Glomerular endothelial cell (primary cell): Measurements from ENCODE around the gene KRT31. TPM values are rescaled to one million over a fixed set of nuclear protein-coding genes. Genes with fewer than 3 reads are reported as not detected.
A peak's percentile ranks its signal among the peaks of the same experiment; 100 is the strongest.
"Not testable (repeated sequence)": the region's sequence is repeated elsewhere in the genome, so short reads cannot be mapped to it uniquely, and the experiment has no call there.

Source experiments
- DNase-seq: peaks from one replicate; pipeline ENCODE4 v3.0.0-alpha.2; 2011; ENCODE audit warnings: low read depth, low spot score; ENCODE audit errors: extremely low read depth
- total RNA-seq: library from RNA; depleted of rRNA; stranded (reverse); fragments of >200 nt; gene quantifications from 2 replicates; pipeline ENCODE4 v1.2.3, GENCODE V29; 2015

Gene KRT31
- total RNA-seq, 1 donor from 2014 or later, result not detected

DNA sequence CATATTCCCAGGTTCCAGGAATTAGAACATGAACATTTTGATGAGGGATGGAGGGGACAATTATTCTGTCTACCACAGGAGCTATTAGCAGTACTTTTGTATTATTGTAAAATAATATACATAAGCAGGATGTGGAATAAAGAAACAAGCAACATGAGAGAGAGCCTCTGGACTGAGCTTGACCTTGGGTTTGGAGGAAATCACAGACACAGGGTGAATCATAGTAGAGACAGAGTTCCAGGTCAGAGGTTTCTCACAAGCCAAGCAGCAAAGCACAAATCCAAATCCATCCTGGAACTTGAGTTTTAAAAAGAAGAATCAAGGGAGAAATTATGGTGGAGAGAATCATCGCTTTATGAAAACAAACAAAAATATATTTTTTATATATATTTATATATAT, 5.1 kb downstream of the KRT31 start:
- DNase-seq, result no peak

DNA sequence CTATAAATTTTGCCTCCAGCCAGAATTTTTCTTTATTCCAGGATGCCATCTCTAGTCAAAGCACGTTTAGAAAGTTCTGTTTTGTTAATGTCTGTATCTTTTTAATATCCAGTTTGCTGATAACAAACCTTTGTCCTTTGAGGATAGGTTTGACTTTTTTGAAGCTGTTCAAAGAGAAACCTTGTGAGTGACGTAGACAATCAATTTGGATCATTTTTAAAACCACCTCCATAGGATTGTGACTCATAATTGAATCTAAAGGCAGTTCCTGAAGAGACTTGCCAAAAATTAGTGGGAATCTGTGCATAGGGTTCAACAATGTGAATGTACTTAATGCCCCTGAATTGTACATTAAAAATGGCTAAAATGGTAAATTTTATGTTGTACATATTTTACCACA, 5.9 kb downstream of the KRT31 start:
- no peak for DNase-seq

DNA sequence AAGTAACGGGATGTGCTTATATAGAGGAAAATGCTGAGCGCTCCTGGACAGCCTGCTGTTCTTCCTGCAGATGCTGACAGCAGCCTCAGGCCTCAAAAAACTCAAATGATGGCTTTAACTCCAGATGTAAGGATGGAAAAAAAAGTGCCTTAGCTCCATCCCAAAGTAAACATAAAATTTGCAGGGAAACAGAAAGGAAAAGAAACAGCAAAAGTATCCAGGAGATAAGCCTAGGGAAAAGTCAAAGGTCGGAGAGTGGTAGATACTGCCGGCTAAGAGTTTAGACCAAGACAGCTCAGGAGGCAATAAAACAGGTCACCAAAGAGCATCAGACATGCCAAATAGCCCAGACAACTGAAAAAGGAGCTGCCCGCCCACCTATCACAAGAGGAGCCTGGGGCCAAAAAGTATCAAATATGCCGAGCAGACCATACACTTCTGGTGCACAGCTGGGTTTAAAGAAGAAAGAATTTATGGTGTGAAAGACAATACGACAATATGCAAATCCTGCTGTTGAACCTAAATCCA, 6.9 kb downstream of the KRT31 start:
- no peak for DNase-seq

DNA sequence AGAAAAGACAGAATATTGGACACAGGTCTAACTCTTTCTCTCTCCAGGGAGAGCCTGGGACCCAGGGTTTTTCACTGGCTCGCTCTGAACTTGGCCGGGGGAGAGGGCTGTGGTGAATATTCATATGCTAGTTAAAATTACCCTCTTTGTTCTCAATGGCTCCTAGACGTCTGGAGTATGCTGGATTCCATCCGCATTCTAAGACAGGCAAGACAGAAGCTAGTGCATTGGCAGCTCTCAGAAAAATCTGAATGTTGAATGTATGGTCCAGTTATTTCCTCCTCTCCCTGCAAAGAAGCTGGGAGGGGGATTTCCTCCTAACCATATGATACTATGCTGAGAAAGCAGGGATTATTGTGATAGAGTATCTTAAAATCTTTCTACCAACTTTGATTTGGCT, 9.7 kb downstream of the KRT31 start:
- no peak for DNase-seq

DNA sequence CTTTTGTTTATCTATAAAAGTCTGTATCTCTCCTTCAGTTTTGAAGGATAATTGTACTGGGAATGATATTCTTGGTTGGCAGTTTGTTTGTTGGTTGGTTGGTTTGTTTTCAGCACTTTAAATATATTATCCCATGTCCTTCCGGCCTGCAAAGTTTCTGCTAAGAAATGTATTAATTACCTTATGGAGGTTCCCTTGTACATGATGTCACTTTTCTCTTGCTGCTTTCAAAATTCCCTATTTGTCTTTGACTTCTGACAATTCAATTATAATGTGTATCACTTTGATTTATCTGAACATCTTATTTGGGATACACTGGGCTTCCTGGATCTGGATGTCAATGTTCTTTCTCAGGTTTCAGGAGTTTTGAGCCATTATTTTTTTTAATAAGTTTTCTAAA, 11.2 kb downstream of the KRT31 start:
- DNase-seq, result no peak

DNA sequence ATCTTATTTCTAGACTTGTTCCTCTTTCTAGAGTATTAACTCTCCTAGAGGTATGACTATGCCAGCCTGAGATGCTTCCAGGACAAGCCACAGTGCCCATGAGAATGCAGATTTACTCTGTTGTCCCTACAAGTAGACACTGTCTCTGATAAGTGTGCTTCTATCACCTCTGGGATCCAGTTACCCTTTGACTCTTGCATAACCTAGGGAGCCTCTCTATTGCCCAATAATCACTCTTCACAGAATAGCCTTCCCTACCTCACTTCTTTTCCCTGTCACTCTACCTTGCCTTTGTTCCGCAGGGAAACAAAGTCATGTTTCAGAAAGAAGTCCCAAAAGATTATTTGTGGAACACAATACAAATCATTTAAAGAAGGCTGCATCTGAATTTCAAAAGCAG, 13.7 kb downstream of the KRT31 start:
- no peak for DNase-seq

DNA sequence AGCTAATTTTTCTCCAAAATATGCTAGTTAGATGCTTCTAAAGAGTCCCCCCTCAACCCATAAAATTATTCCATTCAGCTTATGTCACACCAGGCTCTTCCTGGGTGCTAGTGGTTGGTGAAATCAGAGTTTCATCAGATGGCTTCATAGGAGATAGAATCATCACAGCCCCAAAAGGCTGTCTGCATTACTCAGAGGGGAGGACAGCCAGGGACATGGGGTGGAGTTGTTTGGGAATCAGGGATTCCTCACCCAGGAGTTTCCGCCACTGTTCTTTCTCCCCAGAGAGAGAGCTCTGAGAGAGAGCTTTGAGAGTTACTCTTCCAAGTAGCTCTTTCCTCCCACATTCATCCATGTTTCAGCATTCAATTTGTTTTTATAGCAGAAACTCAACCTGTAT, 15.0 kb downstream of the KRT31 start:
- no peak for DNase-seq

DNA sequence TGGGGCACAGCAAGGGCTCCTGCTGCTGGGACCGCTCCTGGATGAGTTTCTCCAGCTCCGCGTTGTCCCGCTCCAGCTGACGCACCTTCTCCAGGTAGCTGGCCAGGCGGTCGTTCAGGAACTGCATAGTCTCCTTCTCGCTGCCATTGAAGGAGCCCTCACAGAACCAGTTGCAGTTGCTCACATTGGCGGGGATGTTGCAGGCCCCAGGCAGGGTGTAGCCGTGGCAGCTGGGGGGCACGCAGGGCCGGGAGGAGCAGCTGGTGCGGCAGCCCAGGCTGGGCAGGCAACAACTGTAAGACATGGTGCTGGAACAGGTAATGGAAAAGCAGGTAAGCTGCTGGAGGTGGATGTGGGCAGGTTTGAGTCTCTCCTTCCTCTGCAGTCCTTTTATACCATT, 15.5 kb downstream of the KRT31 start, which contains the start of gene KRT34:
KRT34 (minus strand) TSS at position 364 of the 400 bp plus-strand sequence; CDS start at position 304, 60 bp downstream.
- DNase-seq, result not testable (repeated sequence)

DNA sequence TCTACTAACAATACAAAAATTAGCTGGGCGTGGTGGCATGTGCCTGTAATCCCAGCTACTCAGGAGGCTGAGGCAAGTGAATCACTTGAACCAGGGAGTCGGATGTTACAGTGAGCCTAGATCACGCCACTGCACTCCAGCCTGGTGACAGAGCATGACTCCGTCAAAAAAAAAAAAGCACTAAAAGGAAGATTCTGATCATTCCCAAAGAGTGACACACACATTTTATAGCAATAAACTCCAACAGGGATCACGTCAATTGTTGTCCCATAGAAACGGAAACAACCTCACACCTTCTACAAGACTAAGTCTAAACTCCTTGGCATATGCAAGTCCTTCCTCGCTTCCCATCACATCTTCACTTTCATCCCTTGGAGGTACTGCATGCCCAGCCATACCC, 17.3 kb downstream of the KRT31 start:
- not testable (repeated sequence) for DNase-seq

DNA sequence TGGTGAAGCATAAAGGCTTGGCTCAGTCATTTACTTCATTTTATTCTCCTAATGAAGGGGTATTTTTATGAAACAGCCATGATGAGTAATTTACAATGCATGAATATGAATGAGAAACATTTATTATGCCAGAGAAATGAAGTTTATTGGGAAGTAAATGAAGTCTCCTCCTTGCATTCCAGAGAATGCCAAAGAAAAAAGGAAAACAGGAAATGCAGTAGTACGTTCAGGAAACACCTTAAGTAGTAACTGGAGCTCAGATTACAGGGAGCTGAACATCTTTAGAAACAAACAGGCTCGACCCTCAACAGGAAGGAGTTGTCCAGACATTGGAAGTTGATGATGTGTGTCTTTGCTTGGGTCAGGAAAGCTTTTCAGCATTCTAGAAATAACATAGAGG, 19.9 kb downstream of the KRT31 start:
- peak; percentile 12 for DNase-seq

DNA sequence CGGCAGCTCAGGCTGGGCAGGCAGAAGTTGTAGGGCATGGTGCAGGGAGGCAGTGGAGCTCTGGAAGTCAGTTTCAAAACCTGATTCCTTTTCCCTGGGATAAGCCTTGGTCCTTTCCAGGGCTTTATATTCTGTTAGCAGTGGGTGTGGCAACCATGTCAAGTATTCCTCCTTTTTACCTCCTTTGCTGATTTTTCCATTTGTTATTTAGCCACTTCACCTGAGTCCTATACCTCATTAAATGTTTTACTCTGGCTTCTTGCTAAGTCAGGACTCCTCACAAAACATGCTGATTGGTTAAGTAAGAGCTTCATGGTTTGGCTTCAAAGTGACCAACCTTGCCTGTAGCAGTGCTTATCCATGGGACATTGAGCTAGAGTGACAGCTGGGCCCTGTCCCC, 27.7 kb downstream of the KRT31 start, which contains the start of gene KRT33B:
KRT33B (minus strand) TSS at position 101 of the 400 bp plus-strand sequence; CDS start at position 38, 63 bp downstream.
- no peak for DNase-seq

DNA sequence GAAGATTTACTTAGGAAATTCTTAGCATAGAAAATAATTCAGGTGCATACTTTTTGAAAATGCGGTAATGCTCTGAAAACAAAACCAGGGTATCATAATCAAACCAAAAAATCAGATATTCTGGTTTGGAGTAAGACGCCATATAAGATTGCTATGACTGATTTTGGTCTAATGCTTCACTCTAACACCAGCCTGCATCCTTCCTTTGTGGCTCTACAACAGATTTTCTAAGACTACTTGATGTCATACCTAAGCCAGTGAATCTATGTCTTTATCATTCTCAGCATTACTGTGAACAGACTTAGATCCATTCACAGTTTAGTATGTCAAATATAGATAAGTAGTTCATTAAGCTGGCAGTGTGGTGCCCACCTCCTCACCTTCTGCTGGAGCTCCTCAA, 28.4 kb downstream of the KRT31 start:
- no peak for DNase-seq

DNA sequence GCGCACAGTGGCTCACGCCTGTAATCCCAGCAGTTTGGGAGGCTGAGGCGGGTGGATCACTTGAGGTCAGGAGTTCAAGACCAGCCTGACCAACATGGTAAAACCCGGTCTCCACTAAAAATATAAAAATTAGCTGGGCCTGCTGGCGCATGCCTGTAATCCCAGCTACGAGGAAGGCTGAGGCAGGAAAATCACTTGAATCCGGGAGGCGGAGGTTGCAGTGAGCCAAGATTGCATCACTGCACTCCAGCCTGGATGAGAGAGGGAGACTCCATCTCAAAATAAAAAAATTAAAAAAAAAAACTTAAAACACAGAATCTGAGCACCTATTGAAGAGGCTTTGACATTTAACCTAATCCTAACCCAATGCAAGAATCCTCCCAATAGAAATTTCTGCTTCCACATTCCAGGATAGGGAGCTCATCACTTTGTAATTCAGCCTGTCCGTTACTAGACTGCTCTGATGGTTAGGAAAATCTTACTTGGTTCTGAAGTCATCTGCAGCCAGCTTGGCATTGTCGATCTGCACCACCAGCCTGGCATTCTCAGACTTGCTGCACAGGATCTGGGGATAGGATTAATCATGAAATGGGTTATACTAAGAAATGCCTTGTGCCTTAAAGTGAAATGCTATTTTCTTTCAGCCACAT, 29.9 kb downstream of the KRT31 start:
- DNase-seq, result no peak

DNA sequence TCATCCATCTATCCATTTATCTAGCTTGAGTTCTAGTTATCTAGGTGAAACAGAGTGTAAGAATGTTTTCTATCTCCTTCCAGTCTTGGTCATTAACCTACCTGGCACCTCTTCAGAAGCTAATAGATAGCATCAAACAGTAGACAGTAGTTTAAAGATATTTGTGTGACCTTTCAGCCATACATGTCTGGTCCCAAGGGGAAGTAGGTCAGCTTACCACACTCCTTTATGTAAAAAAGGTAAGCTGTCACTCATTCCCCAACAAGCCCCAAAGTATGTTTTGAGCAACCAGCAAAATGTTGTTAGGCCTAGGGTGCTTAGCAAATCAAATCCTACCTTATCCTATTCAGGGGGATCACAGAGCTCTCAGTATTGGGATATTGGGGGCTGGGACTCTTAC, 31.3 kb downstream of the KRT31 start:
- no peak for DNase-seq

DNA sequence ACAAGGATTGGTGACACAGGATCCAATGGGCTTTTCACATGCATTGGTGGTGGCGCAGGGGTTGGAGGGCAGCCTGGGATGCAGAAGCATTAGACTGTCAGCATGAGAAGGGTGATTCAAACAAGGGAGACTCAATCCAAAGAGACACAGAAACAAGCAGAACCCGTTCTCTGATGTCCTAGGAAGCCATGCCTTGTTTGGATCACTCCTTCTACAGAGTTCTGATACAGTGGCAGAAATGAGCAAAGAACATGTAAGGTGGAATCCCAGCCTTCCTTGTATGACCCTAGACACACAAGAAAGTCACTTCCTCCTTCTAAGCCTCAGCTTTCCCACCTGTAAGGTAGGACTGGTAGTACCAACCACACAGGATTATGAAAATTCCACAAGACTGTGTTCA, 33.5 kb downstream of the KRT31 start:
- DNase-seq, result no peak

DNA sequence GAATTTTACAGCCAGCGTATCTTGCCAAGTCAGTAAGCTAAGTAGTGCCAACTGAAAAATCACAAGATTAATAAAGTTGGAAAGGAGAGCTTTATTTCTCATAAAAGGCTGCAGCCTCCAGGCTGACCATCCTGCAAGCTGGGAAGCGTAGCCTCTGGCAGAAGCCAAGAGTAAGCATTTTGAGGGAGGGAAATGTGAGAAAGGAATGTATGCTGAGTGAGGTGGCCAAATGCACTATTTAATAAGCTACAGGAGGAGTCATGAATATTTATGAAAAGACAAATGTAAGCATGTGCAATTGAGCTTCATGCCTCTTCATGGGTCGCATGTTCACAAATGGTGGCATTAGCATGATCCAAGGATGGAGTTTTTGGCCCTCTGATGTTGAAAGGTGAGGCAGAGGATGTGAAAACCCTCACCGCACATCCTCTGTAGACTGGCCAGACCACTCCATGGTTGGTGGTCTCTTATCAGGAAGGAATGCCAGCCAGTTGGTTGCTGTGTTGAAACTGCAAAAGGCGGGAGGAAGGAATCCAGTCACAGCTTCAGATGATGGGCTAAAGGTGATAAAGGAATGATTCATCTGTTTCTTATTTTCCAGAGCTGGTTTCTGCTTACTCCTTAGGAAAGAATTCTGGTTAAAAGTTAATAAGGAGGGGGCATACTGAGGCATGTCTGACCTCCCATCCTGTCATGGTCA, 37.0 kb downstream of the KRT31 start:
- no peak for DNase-seq

DNA sequence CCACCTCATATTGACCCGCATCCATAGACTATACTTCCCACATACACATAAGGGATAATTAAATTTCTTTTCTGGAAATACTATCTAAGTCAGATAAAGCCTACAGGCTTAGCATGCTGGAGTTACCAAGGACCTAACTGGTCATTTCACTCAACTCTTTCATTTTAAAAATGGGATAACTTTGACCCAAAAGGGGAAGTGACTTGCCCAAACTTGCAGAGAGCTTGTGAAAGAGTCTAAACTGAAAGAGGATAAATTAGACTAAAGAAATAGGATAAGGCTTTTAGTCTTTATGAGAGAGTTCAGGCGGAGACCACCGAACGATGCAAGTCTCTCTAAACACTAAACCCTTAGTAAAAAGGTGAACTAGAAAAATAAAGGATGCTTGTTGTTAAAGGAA, 42.9 kb downstream of the KRT31 start:
- no peak for DNase-seq

DNA sequence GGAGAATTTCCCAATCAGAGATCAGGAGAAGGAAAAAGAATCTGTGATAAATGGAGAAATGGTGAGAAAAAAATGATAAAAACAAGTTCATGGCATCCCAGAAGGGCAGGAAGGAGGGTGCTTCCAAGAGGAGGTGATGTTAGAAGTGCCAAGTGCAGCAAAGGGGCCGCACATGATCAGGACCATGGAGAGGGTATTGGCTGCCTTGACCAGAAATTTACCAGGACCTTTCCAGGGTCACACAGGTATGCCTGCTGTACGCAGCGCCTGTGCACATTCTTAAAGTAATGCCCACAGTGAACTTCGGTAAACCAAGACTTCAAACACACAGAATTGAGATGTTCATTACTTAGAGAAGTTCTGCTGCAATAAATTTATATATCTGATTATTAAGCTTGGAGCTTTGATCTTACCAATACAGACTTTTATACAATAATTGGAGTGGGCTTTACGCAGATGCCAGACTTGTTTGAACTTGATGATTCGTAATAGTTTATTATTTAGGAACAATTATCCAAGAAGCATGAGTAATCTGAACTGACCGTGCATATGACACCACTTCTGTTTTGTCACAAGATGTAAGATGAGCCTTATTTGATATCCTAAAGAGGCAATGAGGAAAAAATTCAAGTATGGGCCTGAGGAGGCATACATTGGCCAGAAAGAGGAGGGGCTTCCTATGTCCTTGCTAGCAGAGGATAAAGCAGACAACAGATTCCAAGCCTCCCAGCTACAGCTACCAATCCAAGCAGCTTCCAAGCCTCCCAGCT, 44.6 kb downstream of the KRT31 start:
- DNase-seq, result no peak

DNA sequence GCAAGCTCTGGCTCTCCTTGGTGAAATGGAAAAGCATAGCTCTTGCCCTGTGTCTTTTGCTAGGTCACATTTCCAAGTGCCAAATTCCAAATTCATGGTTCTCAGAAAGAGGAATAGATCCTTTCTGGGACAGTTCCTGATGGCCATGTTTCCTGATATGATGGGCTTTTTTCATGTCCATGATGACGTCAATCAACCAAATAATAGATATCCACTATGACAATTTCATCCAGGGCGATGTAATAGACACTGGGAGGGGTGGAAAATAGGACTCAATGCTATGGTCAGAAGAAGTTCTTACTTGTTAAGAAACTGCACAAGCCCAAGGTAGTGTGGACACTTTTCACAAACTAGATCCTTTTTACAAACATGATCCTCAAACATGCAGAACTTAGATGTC, 46.2 kb downstream of the KRT31 start:
- no peak for DNase-seq

DNA sequence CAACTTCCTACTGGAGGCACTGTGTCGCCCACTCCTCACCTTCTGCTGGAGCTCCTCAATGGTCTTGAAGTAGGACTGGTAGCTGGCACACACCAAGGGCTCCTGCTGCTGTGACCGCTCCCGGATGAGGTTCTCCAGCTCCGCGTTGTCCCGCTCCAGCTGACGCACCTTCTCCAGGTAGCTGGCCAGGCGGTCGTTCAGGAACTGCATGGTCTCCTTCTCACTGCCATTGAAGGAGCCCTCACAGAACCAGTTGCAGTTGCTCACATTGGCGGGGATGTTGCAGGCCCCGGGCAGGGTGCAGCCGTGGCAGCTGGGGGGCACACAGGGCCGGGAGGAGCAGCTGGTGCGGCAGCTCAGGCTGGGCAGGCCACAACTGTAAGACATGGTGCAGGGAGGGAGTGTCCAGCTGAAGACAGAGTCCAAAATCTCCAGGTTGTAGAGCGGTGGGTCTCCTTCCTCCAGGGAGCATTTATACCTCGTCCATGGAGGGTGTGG, 47.0 kb downstream of the KRT31 start, which contains the start of gene KRT33A:
KRT33A (minus strand) TSS at position 448 of the 498 bp plus-strand sequence; CDS start at position 387, 61 bp downstream.
- DNase-seq, result not testable (repeated sequence)
